Lower leg skin (tissue), 3 donors: ENCODE measurements around the gene FGF12.

Source experiments
- POLR2A ChIP-seq, 2 donors: fragments of 450-650 bp; IDR thresholded peaks; one replicate each; pipeline ENCODE4 v1.6.1; 2016 to 2017; ENCODE audit warnings: antibody characterized with exemption in 2 of 2, mild to moderate bottlenecking in 1 of 2, moderate library complexity in 1 of 2
- TF ChIP-seq, protein P1 (sequence below), 3 donors: fragments of 450-650 bp; IDR thresholded peaks; one replicate each; pipeline ENCODE4 v1.5.1; 2016; ENCODE audit warnings: antibody characterized with exemption in 3 of 3, mild to moderate bottlenecking in 3 of 3, moderate library complexity in 2 of 3

DNA sequence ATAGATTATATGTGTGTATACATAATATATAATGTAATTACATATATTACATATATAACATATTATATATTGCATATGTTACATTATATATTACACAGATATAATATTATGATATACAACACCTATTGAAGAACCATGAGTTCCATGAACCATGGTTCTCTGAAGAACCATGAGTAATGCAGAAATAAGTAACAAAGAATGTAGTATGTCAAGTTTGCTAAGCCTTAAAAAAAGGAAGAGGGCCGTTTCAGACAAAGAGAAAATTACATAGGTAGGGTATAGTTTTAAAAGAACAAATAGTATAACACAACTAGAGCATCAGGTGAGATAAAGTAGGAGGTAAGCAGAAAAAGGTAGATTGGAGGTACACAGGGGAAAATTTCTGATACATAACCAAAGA is 177.0 kb downstream of the FGF12 start:
- TF ChIP-seq, protein P1, sequence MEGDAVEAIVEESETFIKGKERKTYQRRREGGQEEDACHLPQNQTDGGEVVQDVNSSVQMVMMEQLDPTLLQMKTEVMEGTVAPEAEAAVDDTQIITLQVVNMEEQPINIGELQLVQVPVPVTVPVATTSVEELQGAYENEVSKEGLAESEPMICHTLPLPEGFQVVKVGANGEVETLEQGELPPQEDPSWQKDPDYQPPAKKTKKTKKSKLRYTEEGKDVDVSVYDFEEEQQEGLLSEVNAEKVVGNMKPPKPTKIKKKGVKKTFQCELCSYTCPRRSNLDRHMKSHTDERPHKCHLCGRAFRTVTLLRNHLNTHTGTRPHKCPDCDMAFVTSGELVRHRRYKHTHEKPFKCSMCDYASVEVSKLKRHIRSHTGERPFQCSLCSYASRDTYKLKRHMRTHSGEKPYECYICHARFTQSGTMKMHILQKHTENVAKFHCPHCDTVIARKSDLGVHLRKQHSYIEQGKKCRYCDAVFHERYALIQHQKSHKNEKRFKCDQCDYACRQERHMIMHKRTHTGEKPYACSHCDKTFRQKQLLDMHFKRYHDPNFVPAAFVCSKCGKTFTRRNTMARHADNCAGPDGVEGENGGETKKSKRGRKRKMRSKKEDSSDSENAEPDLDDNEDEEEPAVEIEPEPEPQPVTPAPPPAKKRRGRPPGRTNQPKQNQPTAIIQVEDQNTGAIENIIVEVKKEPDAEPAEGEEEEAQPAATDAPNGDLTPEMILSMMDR (IDR thresholded peaks at IDR 0.05): no peak
- TF ChIP-seq POLR2A (IDR thresholded peaks at IDR 0.05): no peak
